Calu3 (cell line): Measurements from ENCODE around the gene ZSWIM3. TPM values are rescaled to one million over a fixed set of nuclear protein-coding genes. Genes with fewer than 3 reads are reported as not detected.

Source experiments
- BruUV-seq: library from RNA; stranded (reverse); fragments of 400-500 nt; replicated peaks from 2 replicates; lab custom pipeline; 2021; lab: Mats Ljungman, UMichigan
- CTCF ChIA-PET: fragments of 300-600 bp; sonication (Branson Sonifier 250); formaldehyde crosslinking; loops from one replicate; lab custom pipeline; 2022; ENCODE audit warnings: antibody characterized with exemption; lab: Charles Lee
- DNase-seq: peaks from one replicate; pipeline ENCODE4 v3.0.0; 2022
- H3K27ac Mint-ChIP-seq: one replicate; pipeline ENCODE4 v1.8.0; 2022; ENCODE audit warnings: mixed read lengths; ENCODE audit not compliant: unreplicated experiment
- H3K27me3 Mint-ChIP-seq: one replicate; pipeline ENCODE4 v1.8.0; 2022; ENCODE audit warnings: mixed read lengths; ENCODE audit not compliant: unreplicated experiment
- H3K36me3 Mint-ChIP-seq: one replicate; pipeline ENCODE4 v1.8.0; 2022; ENCODE audit warnings: mild to moderate bottlenecking, moderate library complexity, mixed read lengths; ENCODE audit not compliant: insufficient read depth, unreplicated experiment
- H3K4me1 Mint-ChIP-seq: one replicate; pipeline ENCODE4 v1.8.0; 2022; ENCODE audit warnings: mild to moderate bottlenecking, low read depth, mixed read lengths; ENCODE audit not compliant: unreplicated experiment
- H3K4me3 Mint-ChIP-seq: one replicate; pipeline ENCODE4 v1.8.0; 2022; ENCODE audit warnings: mild to moderate bottlenecking, low read depth, moderate library complexity, mixed read lengths; ENCODE audit not compliant: unreplicated experiment
- H3K9me3 Mint-ChIP-seq: one replicate; pipeline ENCODE4 v1.8.0; 2022; ENCODE audit warnings: low read depth, mixed read lengths; ENCODE audit not compliant: unreplicated experiment
- intact Hi-C: fragments of 100-400 bp; cut with micrococcal nuclease; formaldehyde crosslinking; loops from one replicate; pipeline ENCODE4 v1.10.0; 2022; ENCODE audit not compliant: unreplicated experiment
- total RNA-seq: library from RNA; stranded (reverse); gene quantifications from 2 replicates; pipeline ENCODE4 v1.2.3, GENCODE V29; 2022
- TF ChIP-seq, protein P1 (sequence below): fragments of 200-600 bp; IDR thresholded peaks from one replicate; pipeline ENCODE4 v1.8.0; 2022; ENCODE audit warnings: antibody characterized with exemption; ENCODE audit not compliant: unreplicated experiment

Gene ZSWIM3
- total RNA-seq, 1 experiment from 2014 or later: 5.2 TPM

DNA sequence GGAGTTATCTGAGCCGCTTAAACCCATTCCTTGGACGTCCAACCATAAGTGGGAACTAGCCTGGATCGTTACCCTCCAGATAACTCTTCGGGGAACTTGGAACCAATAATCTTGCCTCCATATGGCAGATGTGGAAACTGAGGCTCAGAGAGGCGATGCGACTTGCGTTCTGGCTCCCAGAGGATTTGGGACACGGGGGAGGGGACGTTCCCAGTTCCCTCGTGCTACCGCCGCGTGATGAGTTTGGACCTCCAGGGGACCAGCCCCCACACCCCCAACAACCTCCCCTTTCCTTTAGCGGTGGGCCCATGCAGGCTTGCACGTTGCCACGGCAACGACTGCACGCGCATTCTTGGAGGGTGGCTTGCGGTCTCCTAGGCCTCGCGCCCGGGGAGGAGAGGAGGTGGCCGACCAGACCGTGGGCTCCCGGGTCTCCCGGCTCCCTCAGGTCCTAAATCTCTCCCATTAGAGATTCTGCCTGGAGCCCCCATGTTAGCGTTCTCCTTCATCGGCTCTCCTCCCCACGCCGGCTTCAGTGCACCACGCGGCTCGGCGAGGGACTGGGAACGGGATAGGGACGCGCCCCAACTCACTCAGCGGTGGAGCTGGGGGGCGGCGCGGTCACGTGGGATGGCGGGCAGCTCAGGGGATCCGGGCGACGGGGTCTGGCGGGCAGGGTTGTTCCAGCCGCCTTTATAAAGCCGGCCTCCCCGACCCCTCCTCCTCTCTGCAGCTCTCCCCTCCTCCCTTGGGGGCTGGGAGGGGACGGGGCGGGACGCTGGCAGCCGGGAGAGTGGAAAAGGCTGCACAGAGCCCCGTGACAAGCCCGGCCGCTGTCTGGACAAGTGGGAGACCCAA lies 54.3 kb downstream of the ZSWIM3 start, which contains the start of gene PLTP:
Gene PLTP, minus strand, starts transcription at position 670 of the 858 bp plus-strand sequence. CDS start 703 bp downstream, outside the sequence.
- peak within 1 kb of the TSS; percentile 40 for H3K27ac Mint-ChIP-seq
- intact Hi-C loops: no loop called here

DNA sequence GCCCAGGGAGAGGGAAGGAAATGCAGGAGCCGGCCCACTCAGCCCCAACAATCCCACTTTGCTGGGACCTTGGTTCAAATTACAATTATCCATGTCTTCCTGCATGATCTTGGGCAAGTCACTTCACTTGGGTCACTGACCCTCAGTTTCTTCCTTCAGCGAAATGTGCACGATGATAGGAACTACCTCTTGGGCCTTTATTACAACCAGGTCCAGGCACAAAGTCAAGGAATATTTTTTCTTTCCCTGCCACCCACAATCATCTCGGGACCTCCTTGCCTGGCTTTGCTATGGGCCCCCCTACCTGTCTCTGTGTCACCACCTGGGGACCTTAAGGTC lies 54.9 kb downstream of the ZSWIM3 start:
- Mint-ChIP-seq H3K27ac (no peak overlapping the region), H3K36me3 (peaks cover 14% of the 10 kb centered on the region), H3K4me1 (peaks cover 9% of the 10 kb centered on the region), H3K9me3 (no peaks in the 10 kb centered on the region), H3K27me3 (peaks cover 39% of the 10 kb centered on the region), H3K4me3 (peak overlapping the region; percentile 62)
- TF ChIP-seq, protein P1, sequence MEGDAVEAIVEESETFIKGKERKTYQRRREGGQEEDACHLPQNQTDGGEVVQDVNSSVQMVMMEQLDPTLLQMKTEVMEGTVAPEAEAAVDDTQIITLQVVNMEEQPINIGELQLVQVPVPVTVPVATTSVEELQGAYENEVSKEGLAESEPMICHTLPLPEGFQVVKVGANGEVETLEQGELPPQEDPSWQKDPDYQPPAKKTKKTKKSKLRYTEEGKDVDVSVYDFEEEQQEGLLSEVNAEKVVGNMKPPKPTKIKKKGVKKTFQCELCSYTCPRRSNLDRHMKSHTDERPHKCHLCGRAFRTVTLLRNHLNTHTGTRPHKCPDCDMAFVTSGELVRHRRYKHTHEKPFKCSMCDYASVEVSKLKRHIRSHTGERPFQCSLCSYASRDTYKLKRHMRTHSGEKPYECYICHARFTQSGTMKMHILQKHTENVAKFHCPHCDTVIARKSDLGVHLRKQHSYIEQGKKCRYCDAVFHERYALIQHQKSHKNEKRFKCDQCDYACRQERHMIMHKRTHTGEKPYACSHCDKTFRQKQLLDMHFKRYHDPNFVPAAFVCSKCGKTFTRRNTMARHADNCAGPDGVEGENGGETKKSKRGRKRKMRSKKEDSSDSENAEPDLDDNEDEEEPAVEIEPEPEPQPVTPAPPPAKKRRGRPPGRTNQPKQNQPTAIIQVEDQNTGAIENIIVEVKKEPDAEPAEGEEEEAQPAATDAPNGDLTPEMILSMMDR: no peak
- no TSS peak for BruUV-seq
- CTCF ChIA-PET: no interaction called here
- no peak for DNase-seq
- intact Hi-C loops: no loop called here

More for the DNA sequence above, 54.3 kb downstream of the ZSWIM3 start, which contains the start of gene PLTP:
- no TSS peak for BruUV-seq
- TF ChIP-seq, protein P1: no peak
- H3K27me3 Mint-ChIP-seq: peaks cover 39% of the 10 kb centered on the region
- no peaks in the 10 kb centered on the region for H3K9me3 Mint-ChIP-seq
- CTCF ChIA-PET: interaction anchor here (1.0 kb wide), 1 partner anchor 72 kb away, joined by 3 read pairs; no protein-coding TSS in a partner anchor
- H3K4me1 Mint-ChIP-seq: peaks cover 9% of the 10 kb centered on the region
- peaks cover 14% of the 10 kb centered on the region for H3K36me3 Mint-ChIP-seq
- peak within 1 kb of the TSS; percentile 62 for H3K4me3 Mint-ChIP-seq
- peak; percentile 28 for DNase-seq

- H3K27ac Mint-ChIP-seq: no peak overlapping the region
- H3K9me3 Mint-ChIP-seq: no peaks in the 10 kb centered on the region
- intact Hi-C loops: no loop called here
- CTCF ChIA-PET: no interaction called here
- H3K4me1 Mint-ChIP-seq: peaks cover 9% of the 10 kb centered on the region
- BruUV-seq: no TSS peak
- TF ChIP-seq, protein P1: no peak
- no peak overlapping the region for H3K4me3 Mint-ChIP-seq
- H3K27me3 Mint-ChIP-seq: peaks cover 39% of the 10 kb centered on the region
- no peak for DNase-seq
- H3K36me3 Mint-ChIP-seq: peaks cover 14% of the 10 kb centered on the region
Measured at GRCh38 chr20:45913116-45913515, 55.7 kb downstream of the ZSWIM3 start.

DNA sequence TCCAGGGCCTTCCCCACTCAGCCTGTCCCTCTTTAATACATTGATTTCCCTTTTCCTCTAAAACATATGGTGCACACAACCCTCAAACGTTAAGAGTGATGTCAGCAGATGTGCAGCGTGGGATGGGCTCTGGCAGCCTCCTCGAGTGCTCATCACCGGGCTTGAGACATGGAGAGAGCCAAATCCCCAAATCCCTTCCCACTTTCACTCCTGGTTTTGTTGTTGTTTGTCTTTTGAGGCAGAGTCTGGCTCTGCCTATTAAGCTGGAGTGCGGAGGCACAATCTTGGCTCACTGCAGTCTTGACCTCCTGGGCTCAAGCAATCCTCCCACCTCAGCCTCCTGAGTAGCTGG lies 60.4 kb downstream of the ZSWIM3 start:
- Mint-ChIP-seq H3K27me3 (peaks cover 45% of the 10 kb centered on the region), H3K36me3 (no peaks in the 10 kb centered on the region), H3K4me3 (no peak overlapping the region), H3K9me3 (no peaks in the 10 kb centered on the region), H3K4me1 (no peaks in the 10 kb centered on the region), H3K27ac (no peak overlapping the region)
- no peak for DNase-seq
- intact Hi-C loops: no loop called here
- CTCF ChIA-PET: interaction anchor here (1.0 to 1.1 kb wide), 2 partner anchors 18 to 26 kb away, joined by 3 to 5 read pairs; no protein-coding TSS in a partner anchor
- BruUV-seq: no TSS peak
- TF ChIP-seq, protein P1: no peak
